HG03025 (cell line): Measurements from ENCODE around the gene AMOTL1.
"Not testable (repeated sequence)": the region's sequence is repeated elsewhere in the genome, so short reads cannot be mapped to it uniquely, and the experiment has no call there.

Experiments
- ATAC-seq: cut with Tn5 transposase; IDR thresholded peaks from one replicate; pipeline ENCODE4 v1.9.1; 2021; ENCODE audit warnings: mild to moderate bottlenecking, moderate library complexity; ENCODE audit not compliant: unreplicated experiment, low FRiP score

AMOTL1 gene

DNA sequence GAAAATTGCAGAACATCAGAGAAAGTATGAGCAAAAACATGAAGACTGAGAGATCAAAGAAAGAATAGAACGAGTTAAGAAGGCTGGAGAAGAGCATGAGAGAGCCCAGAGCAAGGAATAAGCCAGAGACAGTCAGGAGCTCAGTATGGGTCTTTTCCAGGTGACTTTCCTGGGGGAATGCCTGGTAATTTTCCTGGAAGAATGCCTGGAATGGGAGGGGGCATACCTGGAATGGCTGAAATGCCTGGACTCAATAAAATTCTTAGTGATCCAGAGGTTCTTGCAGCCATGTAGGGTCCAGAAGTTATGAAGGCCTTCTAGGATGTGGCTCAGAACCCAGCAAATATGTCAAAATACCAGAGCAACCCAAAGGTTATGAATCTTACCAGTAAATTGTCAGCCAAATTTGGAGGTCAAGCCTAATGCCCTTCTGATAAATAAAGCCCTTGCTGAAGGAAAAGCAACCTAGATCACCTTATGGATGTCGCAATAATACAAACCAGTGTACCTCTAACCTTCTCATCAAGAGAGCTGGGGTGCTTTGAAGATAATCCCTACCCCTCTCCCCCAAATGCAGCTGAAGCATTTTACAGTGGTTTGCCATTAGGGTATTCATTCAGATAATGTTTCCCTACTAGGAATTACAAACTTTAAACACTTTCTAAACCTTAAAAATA is 145.7 kb downstream of the AMOTL1 start:
- ATAC-seq = not testable (repeated sequence)

DNA sequence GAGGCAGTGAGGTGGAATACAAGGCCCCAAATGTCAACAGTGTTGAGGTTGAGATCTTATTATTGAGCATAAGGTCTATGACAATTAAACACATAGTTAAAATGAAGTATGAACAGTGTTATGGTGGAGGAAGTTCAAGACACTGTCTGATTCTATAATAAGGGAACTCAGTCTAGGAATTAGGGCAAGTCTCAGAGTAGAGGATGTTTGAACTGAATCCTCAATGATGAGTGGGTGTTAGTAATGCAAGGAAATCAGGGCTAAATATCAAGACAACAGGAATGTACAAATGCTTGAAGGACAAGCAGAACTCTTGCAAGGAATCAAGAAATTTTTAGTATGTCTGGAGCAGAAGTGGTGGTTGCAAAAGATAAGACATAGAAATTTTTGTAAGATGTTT is 152.2 kb downstream of the AMOTL1 start:
- no peak for ATAC-seq

DNA sequence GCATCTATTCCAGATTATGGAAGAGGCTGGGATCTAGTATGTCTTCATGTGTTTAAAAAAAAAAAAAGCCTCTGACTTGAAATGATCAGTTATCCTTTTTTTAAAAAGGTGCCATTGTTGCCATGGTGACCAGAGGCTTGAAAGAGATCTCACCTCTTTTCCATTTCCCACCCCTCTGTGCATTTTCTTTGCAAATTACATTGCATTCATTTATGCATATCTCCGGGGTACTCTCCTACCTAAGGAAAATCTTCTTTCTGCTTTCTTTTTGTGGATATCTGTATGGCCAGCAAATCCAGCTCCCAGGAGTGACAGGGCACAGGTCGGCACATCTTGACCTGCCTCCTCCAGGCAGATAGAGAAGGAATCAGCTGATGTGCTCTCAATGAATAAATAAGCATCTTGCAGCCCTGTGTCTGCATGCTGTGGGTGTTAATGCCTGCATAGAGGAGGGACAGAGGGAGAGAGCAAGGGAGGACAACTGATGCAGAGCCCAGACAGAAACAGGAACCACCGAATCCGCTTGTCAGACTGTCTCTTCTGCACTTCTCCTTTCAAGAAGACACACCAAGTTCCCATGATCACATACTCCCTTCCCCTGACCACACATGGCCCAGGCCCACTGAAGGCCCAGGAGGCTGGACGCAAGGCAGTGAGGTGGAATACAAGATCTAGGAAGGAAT is 154.3 kb downstream of the AMOTL1 start:
- no peak for ATAC-seq

DNA sequence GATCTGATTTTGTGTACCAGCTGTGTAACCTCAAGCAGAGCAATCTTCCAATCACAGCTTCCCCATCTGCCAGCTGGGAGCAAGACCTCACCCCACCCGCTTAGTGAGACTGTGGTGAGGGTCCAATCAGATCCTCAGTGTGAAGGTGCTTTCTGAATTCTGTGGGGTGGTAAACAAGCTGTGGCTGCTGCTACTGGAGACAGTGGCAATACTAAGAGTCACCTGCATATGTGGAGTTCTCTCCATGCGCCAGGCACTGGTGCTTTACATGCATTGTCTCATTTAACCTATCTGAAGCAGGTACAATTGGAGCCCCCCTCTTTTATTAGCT is 154.8 kb downstream of the AMOTL1 start:
- ATAC-seq = no peak

DNA sequence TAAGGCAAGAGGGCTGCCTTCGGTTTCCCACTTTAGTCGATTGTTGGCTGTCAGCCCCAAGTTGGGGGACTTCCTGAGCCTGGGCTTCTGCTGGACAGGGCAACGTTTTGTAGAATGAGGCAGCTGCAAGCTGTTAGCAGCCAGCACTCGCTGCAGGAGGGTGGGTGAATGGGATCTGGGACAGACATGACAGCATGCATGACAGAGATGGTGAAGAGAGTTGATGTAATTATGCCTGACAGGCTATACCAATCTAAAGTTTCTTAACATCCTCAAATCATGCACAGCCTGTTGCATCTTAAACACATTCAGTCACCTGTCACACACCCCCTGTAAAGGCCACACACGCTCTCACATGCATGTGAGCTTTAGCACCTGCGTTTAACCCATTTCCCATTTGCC is 156.0 kb downstream of the AMOTL1 start:
- ATAC-seq = no peak

DNA sequence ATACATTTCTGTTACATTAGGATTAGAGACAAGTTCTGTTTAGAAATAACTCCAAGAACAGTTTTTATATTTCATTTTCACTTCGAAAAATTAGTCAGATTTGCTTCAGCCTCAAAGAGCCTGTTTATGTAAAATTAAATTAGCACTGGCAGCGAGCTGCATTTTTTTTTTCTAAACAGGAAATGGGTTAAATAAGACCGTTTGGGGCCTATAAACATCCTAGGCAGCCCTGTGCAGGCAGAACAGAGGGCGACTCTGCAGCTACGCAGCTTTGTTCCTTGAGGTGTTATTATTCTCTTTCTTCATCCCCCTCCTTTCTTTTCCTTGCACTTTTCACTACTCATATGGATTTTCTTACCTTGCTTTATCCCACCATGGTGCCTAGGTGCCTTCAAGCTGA is 156.5 kb downstream of the AMOTL1 start:
- no peak for ATAC-seq

DNA sequence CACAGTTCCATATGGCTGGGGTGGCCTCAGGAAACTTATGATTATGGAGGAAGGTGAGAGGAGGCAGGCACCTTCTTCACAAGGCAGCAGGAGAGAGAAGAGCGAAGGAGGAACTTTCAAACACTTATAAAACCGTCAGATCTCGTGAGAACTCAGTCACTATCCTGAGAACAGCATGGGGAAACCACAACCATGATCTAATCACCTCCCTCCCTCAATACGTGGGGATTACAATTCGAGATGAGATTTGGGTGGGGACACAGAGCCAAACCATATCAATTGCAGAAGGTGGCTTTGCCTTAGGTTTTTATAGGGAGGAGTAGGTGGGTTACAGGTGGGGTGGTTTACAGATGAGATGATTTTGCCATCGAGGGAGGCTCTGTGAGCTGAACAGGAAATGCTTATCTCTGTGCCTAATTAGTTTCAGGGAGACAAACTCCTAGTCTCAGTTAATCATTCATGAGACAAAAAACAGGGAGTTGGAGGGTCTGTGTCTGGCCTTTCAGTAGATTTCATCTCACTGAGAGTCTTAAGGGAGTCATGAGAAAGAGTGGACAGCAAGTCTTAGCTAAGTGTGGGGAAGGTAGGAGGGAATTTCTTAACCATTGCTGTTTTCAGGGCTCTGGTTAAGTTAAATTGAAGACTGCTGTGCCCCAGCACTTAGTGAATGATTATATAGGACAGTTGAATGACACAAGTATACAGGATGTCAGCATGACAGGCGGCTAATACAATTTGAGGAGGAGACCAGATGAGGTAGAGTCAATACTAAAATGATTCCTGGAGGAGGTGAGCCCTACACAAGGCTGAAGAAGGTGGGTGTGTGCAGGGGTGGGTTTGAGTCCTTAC is 157.5 kb downstream of the AMOTL1 start:
- ATAC-seq = no peak

DNA sequence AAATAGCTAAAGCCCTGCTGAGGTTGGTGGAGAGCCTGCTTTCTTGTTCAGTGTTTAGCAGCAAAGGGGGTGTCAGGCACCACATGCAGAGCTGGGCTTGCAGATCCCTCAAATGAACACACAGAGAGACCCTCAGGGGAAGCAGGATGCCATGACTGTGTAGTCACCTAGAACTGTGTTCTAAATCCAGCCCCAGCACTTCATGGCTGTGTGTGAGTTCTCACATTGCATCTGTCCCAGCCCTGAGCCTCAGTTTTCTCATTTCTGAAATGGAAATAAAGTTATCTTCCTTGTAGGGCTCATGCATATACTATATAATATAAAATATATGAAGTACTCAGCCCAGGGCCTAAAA is 158.1 kb downstream of the AMOTL1 start:
- ATAC-seq = no peak
